AG04449 (cell line): Measurements from ENCODE around the gene ATP8A2.

ENCODE experiments used
- CTCF ChIA-PET: fragments of 350-600 bp; formaldehyde crosslinking; extraction: SDS; loops from one replicate; lab custom pipeline; 2021; ENCODE audit warnings: antibody characterized with exemption; lab: Yijun Ruan, JAX
- POLR2A ChIA-PET: fragments of 400-600, 350-600 bp; formaldehyde crosslinking; extraction: SDS; loops from one replicate; lab custom pipeline; 2020; ENCODE audit warnings: antibody characterized with exemption, inconsistent platforms; lab: Yijun Ruan, JAX
- DNase-seq: peaks from one replicate; pipeline ENCODE4 v3.0.0-alpha.2; 2010; ENCODE audit warnings: low read depth, low spot score
- H3K4me3 ChIP-seq: 2 replicates; pipeline ENCODE4 v1.5.1; 2011; ENCODE audit warnings: low read depth, mild to moderate bottlenecking, control low read depth, low read length
- CTCF ChIP-seq: IDR thresholded peaks from one replicate; pipeline ENCODE4 v1.5.1; 2011; ENCODE audit warnings: mild to moderate bottlenecking, moderate library complexity, low read length, control low read depth, inconsistent platforms; ENCODE audit not compliant: insufficient read depth; ENCODE audit errors: missing control alignments

The ATP8A2 gene

DNA sequence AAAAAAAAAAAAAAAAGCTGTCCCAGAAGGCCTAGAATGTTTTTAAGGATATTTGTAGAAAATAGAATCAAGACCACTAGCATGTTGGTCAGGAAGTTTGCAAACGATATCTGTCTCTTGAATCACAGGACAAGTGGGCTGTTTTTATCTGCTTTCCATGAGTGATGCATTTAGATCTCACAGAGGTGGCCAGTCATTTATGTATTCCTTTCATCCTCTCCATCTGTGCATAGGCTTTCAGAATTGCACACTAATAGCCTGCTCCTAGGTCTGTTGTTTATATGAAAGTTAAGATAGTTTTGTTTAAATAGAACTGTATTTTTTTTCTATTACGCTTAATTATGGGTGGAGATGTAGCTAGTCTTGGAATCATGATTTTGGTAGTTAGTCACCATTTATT lies 390.5 kb downstream of the ATP8A2 start:
- ChIA-PET CTCF (no interaction called here), POLR2A (no interaction called here)
- no peak for DNase-seq
- no peak for TF ChIP-seq CTCF
- H3K4me3 ChIP-seq: no peak overlapping the region

DNA sequence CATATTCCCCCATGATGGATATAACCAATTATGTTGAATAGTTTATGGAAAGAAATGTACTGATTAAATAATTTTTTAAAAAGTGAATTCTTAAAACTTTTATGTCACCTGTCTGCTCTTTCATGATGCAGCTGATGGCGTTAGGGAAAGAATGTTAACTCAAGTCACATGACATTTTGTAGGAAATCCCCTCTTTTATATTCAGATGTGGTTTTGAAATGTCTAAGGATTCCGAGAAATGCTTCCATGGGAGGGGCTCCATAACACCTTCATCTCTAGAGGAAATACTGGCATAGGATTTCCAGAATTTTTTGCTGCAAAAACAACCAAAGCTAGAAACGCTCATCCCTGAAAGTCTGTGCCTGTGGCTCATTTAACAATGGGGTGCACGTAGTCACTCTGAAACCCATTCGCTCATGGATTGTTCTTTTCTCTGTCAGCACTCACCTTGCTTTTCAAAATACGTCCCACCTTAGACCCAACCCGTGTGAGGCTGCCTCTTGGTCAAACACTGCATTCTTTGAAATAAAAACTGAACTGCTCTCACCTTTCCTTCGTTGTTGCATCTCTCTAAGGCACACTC lies 391.1 kb downstream of the ATP8A2 start:
- TF ChIP-seq CTCF: no peak
- no peak overlapping the region for H3K4me3 ChIP-seq
- no peak for DNase-seq
- CTCF ChIA-PET: no interaction called here
- POLR2A ChIA-PET: no interaction called here

GRCh38 chr13:25764378-25764777 lies 392.6 kb downstream of the ATP8A2 start:
- DNase-seq: no peak
- CTCF ChIA-PET: no interaction called here
- H3K4me3 ChIP-seq: no peak overlapping the region
- no peak for TF ChIP-seq CTCF
- POLR2A ChIA-PET: no interaction called here

- POLR2A ChIA-PET: no interaction called here
- TF ChIP-seq CTCF: no peak
- H3K4me3 ChIP-seq: no peak overlapping the region
- CTCF ChIA-PET: no interaction called here
- DNase-seq: no peak
Observed at GRCh38 chr13:25765266-25765665, 393.5 kb downstream of the ATP8A2 start.

DNA sequence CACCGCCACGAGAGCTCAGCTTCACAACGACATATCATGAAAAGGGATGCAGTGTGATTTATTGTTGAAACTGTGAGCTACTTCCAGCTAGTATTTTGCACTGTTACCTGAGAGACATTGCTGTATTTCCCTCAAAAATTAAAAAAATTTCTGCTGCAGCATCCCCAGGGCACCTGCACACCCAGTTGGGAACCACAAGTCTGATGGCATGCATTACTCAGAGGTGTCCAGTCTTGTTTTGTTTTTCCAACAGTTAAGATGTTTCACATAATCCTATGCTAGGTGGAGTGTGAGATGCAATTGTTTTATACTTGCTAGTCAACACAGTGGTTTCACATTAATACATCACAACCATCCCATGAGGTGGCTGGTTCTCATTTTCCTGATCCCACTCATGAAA lies 394.8 kb downstream of the ATP8A2 start:
- no peak for DNase-seq
- POLR2A ChIA-PET: no interaction called here
- H3K4me3 ChIP-seq: no peak overlapping the region
- TF ChIP-seq CTCF: no peak
- CTCF ChIA-PET: no interaction called here

- no peak for TF ChIP-seq CTCF
- POLR2A ChIA-PET: no interaction called here
- no peak overlapping the region for H3K4me3 ChIP-seq
- no peak for DNase-seq
- CTCF ChIA-PET: no interaction called here
Observed at GRCh38 chr13:25766991-25767390, 395.2 kb downstream of the ATP8A2 start.
